ENCODE data around the gene BRICD5. TPM values are rescaled to one million over a fixed set of nuclear protein-coding genes. Genes with fewer than 3 reads are reported as not detected.
"Not testable (repeated sequence)": the region's sequence is repeated elsewhere in the genome, so short reads cannot be mapped to it uniquely, and the experiment has no call there.

BRICD5 gene
- total and polyA plus RNA-seq, 2 experiments from 2014 or later: 6.2 to 9.9 TPM

DNA sequence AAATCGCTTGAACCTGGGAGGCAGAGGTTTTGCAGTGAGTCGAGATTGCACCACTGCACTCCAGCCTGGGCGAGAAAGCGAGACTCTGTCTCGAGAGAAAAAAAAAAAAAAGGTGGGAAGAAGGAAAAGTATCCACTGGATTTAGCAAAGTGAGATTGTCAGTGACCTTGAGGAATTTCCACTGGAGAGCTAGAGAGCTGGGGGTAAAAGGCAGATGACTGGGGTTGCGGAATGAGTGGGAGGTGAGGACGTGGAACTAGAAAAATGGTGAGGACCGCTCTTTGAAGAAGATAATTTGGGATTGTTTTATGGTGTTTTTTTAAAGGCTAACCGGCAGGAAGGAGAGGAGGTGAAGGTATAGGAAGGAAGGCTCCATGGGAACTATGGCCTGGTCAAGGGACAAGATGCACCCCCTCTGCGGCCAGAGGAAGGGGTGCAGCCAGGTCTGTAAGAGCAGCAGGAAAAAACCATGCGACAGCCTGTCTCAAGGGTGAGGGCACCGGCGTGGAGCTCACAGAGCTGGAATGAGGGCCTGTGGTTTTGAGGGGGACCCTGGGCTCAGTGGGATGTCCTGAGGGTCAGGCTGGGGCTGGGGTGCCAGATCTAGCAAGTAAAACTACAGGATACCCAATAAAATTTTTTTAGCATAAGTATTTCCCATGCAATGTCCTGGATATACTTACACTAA lies 6.1 kb downstream of the BRICD5 start:
- no peak for TF ChIP-seq EZH2 (IDR thresholded peaks at IDR 0.05; ENCODE audit: borderline replicate concordance)
- TF ChIP-seq EZH2phosphoT487 (IDR thresholded peaks at IDR 0.05; ENCODE audit: low read depth, severe bottlenecking, unreplicated experiment): no peak
- TF ChIP-seq, protein P1, sequence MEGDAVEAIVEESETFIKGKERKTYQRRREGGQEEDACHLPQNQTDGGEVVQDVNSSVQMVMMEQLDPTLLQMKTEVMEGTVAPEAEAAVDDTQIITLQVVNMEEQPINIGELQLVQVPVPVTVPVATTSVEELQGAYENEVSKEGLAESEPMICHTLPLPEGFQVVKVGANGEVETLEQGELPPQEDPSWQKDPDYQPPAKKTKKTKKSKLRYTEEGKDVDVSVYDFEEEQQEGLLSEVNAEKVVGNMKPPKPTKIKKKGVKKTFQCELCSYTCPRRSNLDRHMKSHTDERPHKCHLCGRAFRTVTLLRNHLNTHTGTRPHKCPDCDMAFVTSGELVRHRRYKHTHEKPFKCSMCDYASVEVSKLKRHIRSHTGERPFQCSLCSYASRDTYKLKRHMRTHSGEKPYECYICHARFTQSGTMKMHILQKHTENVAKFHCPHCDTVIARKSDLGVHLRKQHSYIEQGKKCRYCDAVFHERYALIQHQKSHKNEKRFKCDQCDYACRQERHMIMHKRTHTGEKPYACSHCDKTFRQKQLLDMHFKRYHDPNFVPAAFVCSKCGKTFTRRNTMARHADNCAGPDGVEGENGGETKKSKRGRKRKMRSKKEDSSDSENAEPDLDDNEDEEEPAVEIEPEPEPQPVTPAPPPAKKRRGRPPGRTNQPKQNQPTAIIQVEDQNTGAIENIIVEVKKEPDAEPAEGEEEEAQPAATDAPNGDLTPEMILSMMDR (IDR thresholded peaks at IDR 0.05; ENCODE audit: poor library complexity): no peak
- H4K20me1 ChIP-seq (ENCODE audit: insufficient read depth, poor library complexity, severe bottlenecking): no peaks in the 10 kb centered on the region
- WGBS (ENCODE audit: low lambda C conversion rate, missing lambda C conversion rate): 83% methylated on average over 13 of the region's 13 CpGs
- H3K9me2 ChIP-seq (replicated peaks; ENCODE audit: insufficient read depth): no peaks in the 10 kb centered on the region
- peak overlapping the region; percentile 97 for H3K4me3 ChIP-seq
- H3K36me3 ChIP-seq (replicated peaks; ENCODE audit: insufficient read depth, low read depth): no peaks in the 10 kb centered on the region
- H3K9me3 ChIP-seq (ENCODE audit: low read depth): no peaks in the 10 kb centered on the region
- peak overlapping the region; percentile 99 for H3K27ac ChIP-seq
- peak overlapping the region; percentile 75 for H3K4me2 ChIP-seq
- peaks cover 12% of the 10 kb centered on the region for H3K79me2 ChIP-seq
- H2AFZ ChIP-seq: peak overlapping the region; percentile 92
- no peak for DNase-seq (ENCODE audit: low spot score)
- no peaks in the 10 kb centered on the region for H3K27me3 ChIP-seq
- peaks cover 8% of the 10 kb centered on the region for H3K4me1 ChIP-seq (ENCODE audit: insufficient read depth)

DNA sequence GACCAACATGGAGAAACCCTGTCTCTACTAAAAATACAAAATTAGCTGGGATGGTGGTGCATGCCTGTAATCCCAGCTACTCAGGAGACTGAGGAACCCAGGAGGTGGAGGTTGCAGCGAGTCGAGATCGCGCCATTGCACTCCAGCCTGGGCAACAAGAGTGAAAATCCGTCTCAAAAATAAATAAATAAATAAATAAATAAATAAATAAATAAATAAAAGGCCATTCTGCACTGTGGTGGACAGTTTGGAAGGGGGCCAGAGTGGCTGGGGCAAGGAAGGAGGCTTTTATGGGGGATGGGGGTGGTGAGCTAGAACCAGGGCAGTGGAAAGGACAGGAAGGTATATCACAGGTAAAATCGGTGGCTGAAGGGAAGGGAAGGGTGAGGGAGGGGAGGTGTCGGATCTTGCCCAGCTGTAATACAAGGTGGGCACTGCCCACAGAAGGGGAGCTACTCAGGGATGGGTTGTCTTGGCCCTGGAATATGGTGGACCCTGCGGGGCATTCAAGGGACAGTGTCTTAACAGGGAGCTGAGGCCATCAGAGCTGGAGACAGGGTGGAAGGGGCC lies 7.5 kb downstream of the BRICD5 start:
- DNase-seq (ENCODE audit: low spot score); H3K27me3 ChIP-seq; H4K20me1 ChIP-seq (ENCODE audit: insufficient read depth, poor library complexity, severe bottlenecking); H3K27ac ChIP-seq; H3K4me1 ChIP-seq (ENCODE audit: insufficient read depth); H3K36me3 ChIP-seq (replicated peaks; ENCODE audit: insufficient read depth, low read depth); H3K4me2 ChIP-seq; H3K9me3 ChIP-seq (ENCODE audit: low read depth); H2AFZ ChIP-seq; H3K9me2 ChIP-seq (replicated peaks; ENCODE audit: insufficient read depth); H3K4me3 ChIP-seq: not testable (repeated sequence)
- WGBS (ENCODE audit: low lambda C conversion rate, missing lambda C conversion rate): 98% methylated on average over 7 of the region's 8 CpGs
- peaks cover 12% of the 10 kb centered on the region for H3K79me2 ChIP-seq

DNA sequence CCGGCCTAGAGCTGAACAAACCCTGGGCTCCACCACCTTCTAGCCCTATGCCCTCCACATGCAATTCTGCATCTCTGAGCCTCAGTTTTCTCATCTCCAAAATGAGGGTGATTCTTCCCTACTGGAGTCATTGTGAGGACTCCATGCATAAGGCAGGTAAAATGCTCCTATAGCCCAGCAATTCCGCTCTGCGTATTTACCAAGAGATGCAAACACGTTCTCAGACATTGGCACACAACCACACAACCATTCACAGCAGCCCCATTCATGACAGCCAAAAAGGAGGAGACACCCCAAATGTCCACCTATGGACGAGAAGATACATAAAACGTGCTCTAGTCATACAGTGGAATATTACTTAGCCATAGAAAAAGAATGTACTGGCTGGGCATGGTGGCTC lies 10.3 kb downstream of the BRICD5 start:
- 86% methylated on average over 6 of the region's 6 CpGs for whole genome bisulfite sequencing (ENCODE audit: low lambda C conversion rate, missing lambda C conversion rate)
- no peaks in the 10 kb centered on the region for H3K9me3 ChIP-seq (ENCODE audit: low read depth)

DNA sequence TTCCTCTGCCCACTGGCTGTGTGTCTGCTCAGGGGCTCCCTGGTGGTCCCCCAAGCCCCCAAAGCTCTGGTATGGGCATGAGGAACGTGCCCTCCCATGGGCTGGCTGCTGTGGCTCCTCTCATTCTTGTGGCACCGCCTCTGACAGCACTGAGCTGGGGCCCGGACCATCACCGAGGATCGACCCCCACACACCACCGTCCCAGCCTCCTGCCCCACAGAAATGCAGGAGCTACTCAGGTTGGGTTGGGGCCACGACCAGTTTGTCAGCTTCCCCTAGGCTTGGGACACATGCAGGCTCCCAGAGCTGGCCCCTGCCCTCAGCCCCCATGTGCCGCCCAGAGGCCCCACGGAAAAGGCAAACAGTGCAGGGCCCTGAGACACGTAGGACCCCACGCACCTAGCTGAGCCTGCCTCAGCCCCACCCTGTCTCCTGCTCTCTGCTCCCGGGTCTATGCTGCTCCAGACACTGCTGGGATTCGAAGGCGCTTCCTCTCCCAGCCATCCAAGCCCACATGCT lies 11.0 kb downstream of the BRICD5 start:
- H3K27me3 ChIP-seq: peaks cover 23% of the 10 kb centered on the region
- H3K36me3 ChIP-seq (replicated peaks; ENCODE audit: insufficient read depth, low read depth): no peaks in the 10 kb centered on the region
- no peak overlapping the region for H3K4me2 ChIP-seq
- TF ChIP-seq, protein P1 (IDR thresholded peaks at IDR 0.05; ENCODE audit: poor library complexity): no peak
- TF ChIP-seq EZH2phosphoT487 (IDR thresholded peaks at IDR 0.05; ENCODE audit: low read depth, severe bottlenecking, unreplicated experiment) (no peak), EZH2 (IDR thresholded peaks at IDR 0.05; ENCODE audit: borderline replicate concordance) (no peak)
- no peak overlapping the region for H3K4me3 ChIP-seq
- H4K20me1 ChIP-seq (ENCODE audit: insufficient read depth, poor library complexity, severe bottlenecking): no peaks in the 10 kb centered on the region
- H3K79me2 ChIP-seq: no peaks in the 10 kb centered on the region
- H2AFZ ChIP-seq: no peak overlapping the region
- H3K4me1 ChIP-seq (ENCODE audit: insufficient read depth): peaks cover 10% of the 10 kb centered on the region
- WGBS (ENCODE audit: low lambda C conversion rate, missing lambda C conversion rate): 76% methylated on average over 14 of the region's 14 CpGs
- H3K27ac ChIP-seq: no peak overlapping the region
- no peaks in the 10 kb centered on the region for H3K9me2 ChIP-seq (replicated peaks; ENCODE audit: insufficient read depth)
- H3K9me3 ChIP-seq (ENCODE audit: low read depth): no peaks in the 10 kb centered on the region
- DNase-seq (ENCODE audit: low spot score): no peak

More for the DNA sequence above, 10.3 kb downstream of the BRICD5 start:
- Histone ChIP-seq H2AFZ (no peak overlapping the region), H3K4me3 (no peak overlapping the region), H3K79me2 (no peaks in the 10 kb centered on the region), H3K9me2 (replicated peaks; ENCODE audit: insufficient read depth) (no peaks in the 10 kb centered on the region), H3K36me3 (replicated peaks; ENCODE audit: insufficient read depth, low read depth) (no peaks in the 10 kb centered on the region), H3K4me1 (ENCODE audit: insufficient read depth) (peaks cover 6% of the 10 kb centered on the region), H4K20me1 (ENCODE audit: insufficient read depth, poor library complexity, severe bottlenecking) (no peaks in the 10 kb centered on the region), H3K27me3 (peaks cover 23% of the 10 kb centered on the region), H3K4me2 (no peak overlapping the region), H3K27ac (no peak overlapping the region)
- DNase-seq (ENCODE audit: low spot score): no peak
- TF ChIP-seq EZH2 (IDR thresholded peaks at IDR 0.05; ENCODE audit: borderline replicate concordance) (no peak), EZH2phosphoT487 (IDR thresholded peaks at IDR 0.05; ENCODE audit: low read depth, severe bottlenecking, unreplicated experiment) (no peak)
- TF ChIP-seq, protein P1 (IDR thresholded peaks at IDR 0.05; ENCODE audit: poor library complexity): no peak
